Lower leg skin (tissue), 3 donors: ENCODE data around the gene RPL13.

Source experiments
- POLR2A ChIP-seq, 2 donors: fragments of 450-650 bp; IDR thresholded peaks; one replicate each; pipeline ENCODE4 v1.6.1; 2016 to 2017; ENCODE audit warnings: antibody characterized with exemption in 2 of 2, mild to moderate bottlenecking in 1 of 2, moderate library complexity in 1 of 2
- TF ChIP-seq, protein P1 (sequence below), 3 donors: fragments of 450-650 bp; IDR thresholded peaks; one replicate each; pipeline ENCODE4 v1.5.1; 2016; ENCODE audit warnings: antibody characterized with exemption in 3 of 3, mild to moderate bottlenecking in 3 of 3, moderate library complexity in 2 of 3

DNA sequence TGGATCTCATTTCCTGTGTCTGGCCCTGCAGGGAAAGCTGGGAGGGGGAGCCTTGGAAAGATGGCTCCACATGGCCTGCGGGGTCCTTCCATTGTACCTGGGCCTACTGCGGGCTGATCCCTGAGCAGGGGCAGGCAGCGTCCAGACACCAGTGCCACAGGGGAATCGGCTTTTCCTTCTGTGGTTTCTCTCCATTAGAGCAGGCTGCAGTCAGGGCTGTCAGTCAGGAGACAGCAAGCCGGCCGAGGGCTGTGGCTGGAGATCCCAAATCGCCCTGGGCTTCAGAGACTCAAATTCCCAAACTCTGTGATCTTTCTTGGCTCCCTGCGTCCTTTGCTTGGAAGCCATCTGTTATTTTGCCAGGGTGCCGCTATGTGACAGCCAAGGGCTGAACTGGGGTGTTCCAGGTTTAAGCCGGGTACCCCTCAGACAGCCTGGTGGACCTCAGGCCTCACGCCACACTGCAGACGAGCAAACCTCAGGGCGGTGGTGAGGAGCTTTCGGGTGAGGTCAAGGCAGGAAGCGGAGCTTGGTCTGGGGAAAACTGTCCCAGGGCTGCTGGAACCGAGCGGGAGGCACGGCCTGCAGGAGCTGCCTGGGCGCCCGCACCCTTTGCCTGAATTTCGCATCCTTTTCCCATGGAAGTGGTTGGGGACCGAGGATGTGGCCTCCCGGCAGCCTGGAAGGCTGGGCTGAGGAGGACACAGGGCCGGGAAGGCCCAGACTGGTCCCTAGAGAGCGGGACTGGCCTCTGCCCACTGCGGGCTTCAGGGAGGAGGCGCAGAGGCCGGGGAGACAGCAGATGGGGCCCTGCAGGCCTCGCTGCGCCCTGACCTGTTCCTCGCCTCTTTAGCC lies 13.6 kb downstream of the RPL13 start:
- TF ChIP-seq POLR2A (IDR thresholded peaks at IDR 0.05): no peak
- TF ChIP-seq, protein P1, sequence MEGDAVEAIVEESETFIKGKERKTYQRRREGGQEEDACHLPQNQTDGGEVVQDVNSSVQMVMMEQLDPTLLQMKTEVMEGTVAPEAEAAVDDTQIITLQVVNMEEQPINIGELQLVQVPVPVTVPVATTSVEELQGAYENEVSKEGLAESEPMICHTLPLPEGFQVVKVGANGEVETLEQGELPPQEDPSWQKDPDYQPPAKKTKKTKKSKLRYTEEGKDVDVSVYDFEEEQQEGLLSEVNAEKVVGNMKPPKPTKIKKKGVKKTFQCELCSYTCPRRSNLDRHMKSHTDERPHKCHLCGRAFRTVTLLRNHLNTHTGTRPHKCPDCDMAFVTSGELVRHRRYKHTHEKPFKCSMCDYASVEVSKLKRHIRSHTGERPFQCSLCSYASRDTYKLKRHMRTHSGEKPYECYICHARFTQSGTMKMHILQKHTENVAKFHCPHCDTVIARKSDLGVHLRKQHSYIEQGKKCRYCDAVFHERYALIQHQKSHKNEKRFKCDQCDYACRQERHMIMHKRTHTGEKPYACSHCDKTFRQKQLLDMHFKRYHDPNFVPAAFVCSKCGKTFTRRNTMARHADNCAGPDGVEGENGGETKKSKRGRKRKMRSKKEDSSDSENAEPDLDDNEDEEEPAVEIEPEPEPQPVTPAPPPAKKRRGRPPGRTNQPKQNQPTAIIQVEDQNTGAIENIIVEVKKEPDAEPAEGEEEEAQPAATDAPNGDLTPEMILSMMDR (IDR thresholded peaks at IDR 0.05): no peak
